ENCODE data around the gene CACNA1F. TPM values are rescaled to one million over a fixed set of nuclear protein-coding genes. Genes with fewer than 3 reads are reported as not detected.

Gene CACNA1F
- total and polyA plus RNA-seq, 10 of the 15 experiments (the other 5 are each of a cell fraction or from before 2014, with no cell fraction given): 0.01 to 0.32 (median 0.05) TPM; not detected in 5

DNA sequence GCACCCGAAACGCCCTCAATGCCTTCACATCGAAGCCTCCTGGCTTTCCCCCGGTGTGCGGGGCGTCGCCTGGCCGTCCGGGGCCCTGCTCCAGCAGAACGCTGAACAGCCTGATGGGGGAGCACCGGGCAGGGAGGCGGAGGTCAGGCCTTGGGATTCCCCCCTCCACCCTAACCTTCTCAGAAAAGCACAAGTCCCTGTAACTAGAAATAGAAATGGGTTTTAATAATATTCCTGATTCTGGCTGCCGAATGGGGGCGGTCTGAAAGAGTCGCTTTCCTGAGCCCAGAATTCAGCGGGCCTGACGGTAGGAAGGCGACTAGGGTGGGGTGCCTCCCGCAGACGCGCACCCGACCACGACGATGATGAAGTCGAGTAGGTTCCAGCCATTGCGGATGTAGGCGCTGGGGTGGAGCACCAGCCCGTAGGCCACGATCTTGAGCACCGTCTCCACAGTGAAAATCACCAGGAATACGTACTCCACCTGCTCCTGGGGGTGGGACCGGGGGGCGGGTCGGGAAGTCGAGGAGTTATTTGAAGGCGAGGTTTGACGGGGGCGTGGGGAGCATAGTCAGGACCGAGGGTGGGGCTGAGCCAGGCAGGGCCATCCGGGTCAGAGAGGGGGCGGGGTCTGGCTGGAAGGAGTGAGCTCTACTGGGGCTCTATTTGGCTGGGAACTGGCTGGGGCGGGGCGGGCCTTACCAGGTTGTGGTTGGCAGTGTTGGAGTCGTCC is 2.5 kb downstream of the CACNA1F start (continued):
- TF ChIP-seq SPI1 (IDR thresholded peaks at IDR 0.05; ENCODE audit: borderline replicate concordance, insufficient read depth, low read depth, low read length) (no peak), NFIC (IDR thresholded peaks at IDR 0.05; ENCODE audit: low read depth, low read length) (no peak), POLR2A (IDR thresholded peaks at IDR 0.05; ENCODE audit: low read depth, low read length) (peak; percentile 61), NFYA (IDR thresholded peaks at IDR 0.05; ENCODE audit: borderline replicate concordance, low read depth, low read length) (no peak), ZNF622 (IDR thresholded peaks at IDR 0.05) (no peak), GATAD2B (conservative IDR thresholded peaks at IDR 0.05; ENCODE audit: low read depth) (no peak), EP300 (IDR thresholded peaks at IDR 0.05; ENCODE audit: borderline replicate concordance in 1 of 2, control insufficient read depth in 1 of 2, low read depth in 2 of 2, low read length in 2 of 2) (no peak), ZZZ3 (IDR thresholded peaks at IDR 0.05; ENCODE audit: control insufficient read depth, insufficient read length, low read depth) (no peak), SMC3 (IDR thresholded peaks at IDR 0.05; ENCODE audit: borderline replicate concordance, low read length) (no peak), CBX3 (IDR thresholded peaks at IDR 0.05; ENCODE audit: borderline replicate concordance, low read depth) (no peak), KDM1A (IDR thresholded peaks at IDR 0.05; ENCODE audit: borderline replicate concordance) (no peak), SIX5 (IDR thresholded peaks at IDR 0.05; ENCODE audit: low read depth, low read length, severe bottlenecking) (no peak), GABPA (IDR thresholded peaks at IDR 0.05; ENCODE audit: low read depth) (no peak), TCF7 (IDR thresholded peaks at IDR 0.05; ENCODE audit: borderline replicate concordance) (no peak), NR2F1 (conservative IDR thresholded peaks at IDR 0.05) (peak; percentile 80), JUND (IDR thresholded peaks at IDR 0.05; ENCODE audit: low read depth, low read length) (no peak), FOXK2 (IDR thresholded peaks at IDR 0.05) (no peak), MTA3 (IDR thresholded peaks at IDR 0.05; ENCODE audit: borderline replicate concordance, low read length) (no peak), RAD51 (IDR thresholded peaks at IDR 0.05) (no peak)
- TF ChIP-seq, protein P1, sequence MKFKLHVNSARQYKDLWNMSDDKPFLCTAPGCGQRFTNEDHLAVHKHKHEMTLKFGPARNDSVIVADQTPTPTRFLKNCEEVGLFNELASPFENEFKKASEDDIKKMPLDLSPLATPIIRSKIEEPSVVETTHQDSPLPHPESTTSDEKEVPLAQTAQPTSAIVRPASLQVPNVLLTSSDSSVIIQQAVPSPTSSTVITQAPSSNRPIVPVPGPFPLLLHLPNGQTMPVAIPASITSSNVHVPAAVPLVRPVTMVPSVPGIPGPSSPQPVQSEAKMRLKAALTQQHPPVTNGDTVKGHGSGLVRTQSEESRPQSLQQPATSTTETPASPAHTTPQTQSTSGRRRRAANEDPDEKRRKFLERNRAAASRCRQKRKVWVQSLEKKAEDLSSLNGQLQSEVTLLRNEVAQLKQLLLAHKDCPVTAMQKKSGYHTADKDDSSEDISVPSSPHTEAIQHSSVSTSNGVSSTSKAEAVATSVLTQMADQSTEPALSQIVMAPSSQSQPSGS (IDR thresholded peaks at IDR 0.05; ENCODE audit: low read length): no peak
- TF ChIP-seq, protein P2, sequence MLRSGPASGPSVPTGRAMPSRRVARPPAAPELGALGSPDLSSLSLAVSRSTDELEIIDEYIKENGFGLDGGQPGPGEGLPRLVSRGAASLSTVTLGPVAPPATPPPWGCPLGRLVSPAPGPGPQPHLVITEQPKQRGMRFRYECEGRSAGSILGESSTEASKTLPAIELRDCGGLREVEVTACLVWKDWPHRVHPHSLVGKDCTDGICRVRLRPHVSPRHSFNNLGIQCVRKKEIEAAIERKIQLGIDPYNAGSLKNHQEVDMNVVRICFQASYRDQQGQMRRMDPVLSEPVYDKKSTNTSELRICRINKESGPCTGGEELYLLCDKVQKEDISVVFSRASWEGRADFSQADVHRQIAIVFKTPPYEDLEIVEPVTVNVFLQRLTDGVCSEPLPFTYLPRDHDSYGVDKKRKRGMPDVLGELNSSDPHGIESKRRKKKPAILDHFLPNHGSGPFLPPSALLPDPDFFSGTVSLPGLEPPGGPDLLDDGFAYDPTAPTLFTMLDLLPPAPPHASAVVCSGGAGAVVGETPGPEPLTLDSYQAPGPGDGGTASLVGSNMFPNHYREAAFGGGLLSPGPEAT (IDR thresholded peaks at IDR 0.05; ENCODE audit: low read depth): no peak
- TF ChIP-seq, protein P3, sequence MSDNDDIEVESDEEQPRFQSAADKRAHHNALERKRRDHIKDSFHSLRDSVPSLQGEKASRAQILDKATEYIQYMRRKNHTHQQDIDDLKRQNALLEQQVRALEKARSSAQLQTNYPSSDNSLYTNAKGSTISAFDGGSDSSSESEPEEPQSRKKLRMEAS (IDR thresholded peaks at IDR 0.05; ENCODE audit: low read depth, low read length): no peak
- TF ChIP-seq, protein P4, sequence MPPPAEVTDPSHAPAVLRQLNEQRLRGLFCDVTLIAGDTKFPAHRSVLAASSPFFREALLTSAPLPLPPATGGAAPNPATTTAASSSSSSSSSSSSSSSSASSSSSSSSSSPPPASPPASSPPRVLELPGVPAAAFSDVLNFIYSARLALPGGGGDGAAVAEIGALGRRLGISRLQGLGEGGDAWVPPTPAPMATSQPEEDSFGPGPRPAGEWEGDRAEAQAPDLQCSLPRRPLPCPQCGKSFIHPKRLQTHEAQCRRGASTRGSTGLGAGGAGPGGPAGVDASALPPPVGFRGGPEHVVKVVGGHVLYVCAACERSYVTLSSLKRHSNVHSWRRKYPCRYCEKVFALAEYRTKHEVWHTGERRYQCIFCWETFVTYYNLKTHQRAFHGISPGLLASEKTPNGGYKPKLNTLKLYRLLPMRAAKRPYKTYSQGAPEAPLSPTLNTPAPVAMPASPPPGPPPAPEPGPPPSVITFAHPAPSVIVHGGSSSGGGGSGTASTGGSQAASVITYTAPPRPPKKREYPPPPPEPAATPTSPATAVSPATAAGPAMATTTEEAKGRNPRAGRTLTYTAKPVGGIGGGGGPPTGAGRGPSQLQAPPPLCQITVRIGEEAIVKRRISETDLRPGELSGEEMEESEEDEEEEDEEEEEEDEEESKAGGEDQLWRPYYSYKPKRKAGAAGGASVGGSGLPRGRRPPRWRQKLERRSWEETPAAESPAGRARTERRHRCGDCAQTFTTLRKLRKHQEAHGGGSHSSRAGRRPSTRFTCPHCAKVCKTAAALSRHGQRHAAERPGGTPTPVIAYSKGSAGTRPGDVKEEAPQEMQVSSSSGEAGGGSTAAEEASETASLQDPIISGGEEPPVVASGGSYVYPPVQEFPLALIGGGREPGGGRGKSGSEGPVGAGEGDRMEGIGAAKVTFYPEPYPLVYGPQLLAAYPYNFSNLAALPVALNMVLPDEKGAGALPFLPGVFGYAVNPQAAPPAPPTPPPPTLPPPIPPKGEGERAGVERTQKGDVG (CRISPR knock-in tag; IDR thresholded peaks at IDR 0.05): no peak
- TF ChIP-seq, protein P5, sequence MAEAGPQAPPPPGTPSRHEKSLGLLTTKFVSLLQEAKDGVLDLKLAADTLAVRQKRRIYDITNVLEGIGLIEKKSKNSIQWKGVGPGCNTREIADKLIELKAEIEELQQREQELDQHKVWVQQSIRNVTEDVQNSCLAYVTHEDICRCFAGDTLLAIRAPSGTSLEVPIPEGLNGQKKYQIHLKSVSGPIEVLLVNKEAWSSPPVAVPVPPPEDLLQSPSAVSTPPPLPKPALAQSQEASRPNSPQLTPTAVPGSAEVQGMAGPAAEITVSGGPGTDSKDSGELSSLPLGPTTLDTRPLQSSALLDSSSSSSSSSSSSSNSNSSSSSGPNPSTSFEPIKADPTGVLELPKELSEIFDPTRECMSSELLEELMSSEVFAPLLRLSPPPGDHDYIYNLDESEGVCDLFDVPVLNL (IDR thresholded peaks at IDR 0.05; ENCODE audit: low read depth, low read length): no peak

All from GM12878 (cell line).